GM23248 (cell line): Measurements from ENCODE around the gene DYNLT5. TPM values are rescaled to one million over a fixed set of nuclear protein-coding genes. Genes with fewer than 3 reads are reported as not detected.

Experiments
- DNase-seq: peaks from one replicate; pipeline ENCODE4 v3.0.0-alpha.2; 2015
- H2AFZ ChIP-seq: fragments of 200-600 bp; sonication (generic); 2 replicates; pipeline ENCODE4 v1.6.1; 2016; ENCODE audit warnings: antibody characterized with exemption
- H3F3A ChIP-seq: fragments of 200-600 bp; sonication (generic); 2 replicates; pipeline ENCODE4 v1.6.1; 2016; ENCODE audit warnings: mild to moderate bottlenecking, antibody characterized with exemption, mixed run types; ENCODE audit not compliant: insufficient read depth
- H3K27ac ChIP-seq: fragments of 200-600 bp; sonication (generic); 2 replicates; pipeline ENCODE4 v1.5.1; 2016; ENCODE audit warnings: mild to moderate bottlenecking
- H3K27me3 ChIP-seq: fragments of 200-600 bp; sonication (generic); replicated peaks from 2 replicates; pipeline ENCODE4 v1.6.1; 2016; ENCODE audit warnings: mild to moderate bottlenecking; ENCODE audit not compliant: insufficient read depth
- H3K36me3 ChIP-seq: fragments of 200-600 bp; sonication (generic); 2 replicates; pipeline ENCODE4 v1.6.1; 2016; ENCODE audit warnings: low read depth, mild to moderate bottlenecking
- H3K4me1 ChIP-seq: fragments of 200-600 bp; sonication (generic); 2 replicates; pipeline ENCODE4 v1.6.1; 2016; ENCODE audit warnings: mild to moderate bottlenecking; ENCODE audit not compliant: insufficient read depth
- H3K4me2 ChIP-seq: fragments of 200-600 bp; sonication (generic); one replicate; pipeline ENCODE4 v1.6.1; 2016; ENCODE audit warnings: mild to moderate bottlenecking; ENCODE audit not compliant: unreplicated experiment
- H3K4me3 ChIP-seq: fragments of 200-600 bp; sonication (generic); 2 replicates; pipeline ENCODE4 v1.5.1; 2016; ENCODE audit warnings: mild to moderate bottlenecking
- H3K79me2 ChIP-seq: fragments of 200-600 bp; sonication (generic); 2 replicates; pipeline ENCODE4 v1.6.1; 2016; ENCODE audit warnings: mild to moderate bottlenecking; ENCODE audit not compliant: insufficient read depth
- H3K9ac ChIP-seq: fragments of 200-600 bp; sonication (generic); 2 replicates; pipeline ENCODE4 v1.6.1; 2016; ENCODE audit warnings: mild to moderate bottlenecking
- H3K9me2 ChIP-seq: fragments of 200-600 bp; sonication (generic); 2 replicates; pipeline ENCODE4 v1.6.1; 2016; ENCODE audit warnings: mixed run types, mild to moderate bottlenecking, moderate library complexity; ENCODE audit not compliant: insufficient read depth
- H3K9me3 ChIP-seq: fragments of 200-600 bp; sonication (generic); one replicate; pipeline ENCODE4 v1.6.1; 2017; ENCODE audit warnings: low read depth
- H4K20me1 ChIP-seq: fragments of 200-600 bp; sonication (generic); 2 replicates; pipeline ENCODE4 v1.6.0; 2016; ENCODE audit not compliant: insufficient read depth
- EZH2 ChIP-seq: fragments of 200-600 bp; sonication (generic); IDR thresholded peaks from 2 replicates; pipeline ENCODE4 v1.6.1; 2018; ENCODE audit warnings: antibody characterized with exemption, mild to moderate bottlenecking; ENCODE audit not compliant: insufficient read depth, poor library complexity, severe bottlenecking
- EZH2phosphoT487 ChIP-seq: fragments of 200-600 bp; sonication (generic); IDR thresholded peaks from 2 replicates; pipeline ENCODE4 v1.6.1; 2018; ENCODE audit warnings: antibody characterized with exemption, moderate library complexity, mild to moderate bottlenecking, low read depth; ENCODE audit not compliant: insufficient read depth
- WGBS, 2 experiments: methylation state at CpG; one replicate each; pipeline ENCODE4 v1.1.6; 2015 to 2017; ENCODE audit warnings: low lambda C conversion rate in 2 of 2, low coverage in 1 of 2; ENCODE audit errors: missing lambda C conversion rate in 2 of 2; 5-methylcytosine and 5-hydroxymethylcytosine counted together
- in situ Hi-C: fragments of 300-500 bp; cut with MboI; formaldehyde crosslinking; loops from 2 replicates; pipeline ENCODE4 v1.15.0; 2020
- polyA plus RNA-seq: library from polyadenylated mRNA; unstranded; fragments of >200 nt; fragmentation: Nextera tagmentation; extraction: Ambion mirVana; gene quantifications from 2 replicates; pipeline ENCODE4 v1.2.1, GENCODE V29; 2016
- total RNA-seq: library from RNA; depleted of rRNA; stranded (reverse); fragments of >200 nt; shearing (Covaris generic); gene quantifications from 2 replicates; pipeline ENCODE4 v1.2.3, GENCODE V29; 2014

DYNLT5 gene
- total and polyA plus RNA-seq, 2 experiments from 2014 or later = 2.3 to 3.0 TPM

DNA sequence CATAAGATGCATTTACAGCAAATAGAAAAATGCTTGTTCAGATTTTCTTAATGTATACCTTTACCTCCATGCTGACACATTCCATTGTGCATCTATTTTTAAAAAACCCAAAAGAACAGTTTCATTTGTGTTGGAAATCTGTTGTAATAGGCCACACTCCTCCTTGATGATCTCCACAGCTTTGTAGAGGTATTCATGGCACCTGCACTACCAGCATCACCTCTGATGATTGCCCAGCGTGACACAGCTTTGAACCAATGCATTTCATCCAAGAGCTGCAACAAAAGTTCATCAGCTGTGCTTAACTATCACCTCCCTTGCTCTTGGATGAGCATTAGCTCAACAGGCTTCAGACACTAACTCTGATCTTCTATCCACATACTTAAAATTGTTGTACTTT lies 8.2 kb downstream of the DYNLT5 start:
- Histone ChIP-seq H2AFZ (no peak overlapping the region), H3K36me3 (no peaks in the 10 kb centered on the region), H3K9ac (no peak overlapping the region), H3K79me2 (no peaks in the 10 kb centered on the region), H4K20me1 (no peaks in the 10 kb centered on the region), H3K27me3 (no peaks in the 10 kb centered on the region), H3F3A (peaks cover 9% of the 10 kb centered on the region), H3K9me2 (no peaks in the 10 kb centered on the region), H3K9me3 (no peaks in the 10 kb centered on the region), H3K4me2 (no peak overlapping the region), H3K4me3 (no peak overlapping the region), H3K4me1 (no peaks in the 10 kb centered on the region), H3K27ac (no peak overlapping the region)
- in situ Hi-C loops = loop anchor here (5.0 kb wide), 1 partner anchor 387 kb away; no protein-coding TSS in a partner anchor
- WGBS, 2 experiments = 85 to 90% methylated on average over 1 of the region's 1 CpG
- no peak for DNase-seq
- TF ChIP-seq EZH2phosphoT487 (no peak), EZH2 (no peak)

DNA sequence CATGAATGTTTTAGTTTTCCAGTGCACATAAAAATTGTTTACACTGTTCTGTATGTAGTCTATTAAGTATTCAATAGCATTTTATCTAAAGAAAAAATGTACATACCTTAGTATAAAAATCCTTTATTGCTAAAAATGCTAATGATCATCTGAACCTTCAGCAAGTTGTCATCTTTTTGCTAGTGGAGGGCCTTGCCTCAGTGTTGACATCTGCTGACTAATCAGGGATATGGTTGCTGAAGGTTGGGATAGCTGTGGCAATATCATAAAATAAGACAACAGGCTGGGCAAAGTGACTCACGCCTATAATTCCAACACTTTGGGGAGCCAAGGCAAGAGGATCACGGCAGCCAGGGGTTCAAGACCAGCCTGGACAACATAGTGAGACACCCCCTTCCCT lies 9.0 kb downstream of the DYNLT5 start:
- Histone ChIP-seq H3K9me2 (no peaks in the 10 kb centered on the region), H3K4me3 (no peak overlapping the region), H4K20me1 (no peaks in the 10 kb centered on the region), H3K4me2 (no peak overlapping the region), H3K27ac (no peak overlapping the region), H3K36me3 (no peaks in the 10 kb centered on the region), H3K9ac (no peak overlapping the region), H2AFZ (no peak overlapping the region), H3K4me1 (no peaks in the 10 kb centered on the region), H3K9me3 (no peaks in the 10 kb centered on the region), H3F3A (peaks cover 9% of the 10 kb centered on the region), H3K27me3 (no peaks in the 10 kb centered on the region), H3K79me2 (no peaks in the 10 kb centered on the region)
- WGBS, 2 experiments = 66 to 79% methylated on average over 2 of the region's 2 CpGs
- in situ Hi-C loops = loop anchor here (5.0 kb wide), 1 partner anchor 386 kb away; no protein-coding TSS in a partner anchor
- DNase-seq = peak; percentile 57
- TF ChIP-seq EZH2phosphoT487 (no peak), EZH2 (no peak)

DNA sequence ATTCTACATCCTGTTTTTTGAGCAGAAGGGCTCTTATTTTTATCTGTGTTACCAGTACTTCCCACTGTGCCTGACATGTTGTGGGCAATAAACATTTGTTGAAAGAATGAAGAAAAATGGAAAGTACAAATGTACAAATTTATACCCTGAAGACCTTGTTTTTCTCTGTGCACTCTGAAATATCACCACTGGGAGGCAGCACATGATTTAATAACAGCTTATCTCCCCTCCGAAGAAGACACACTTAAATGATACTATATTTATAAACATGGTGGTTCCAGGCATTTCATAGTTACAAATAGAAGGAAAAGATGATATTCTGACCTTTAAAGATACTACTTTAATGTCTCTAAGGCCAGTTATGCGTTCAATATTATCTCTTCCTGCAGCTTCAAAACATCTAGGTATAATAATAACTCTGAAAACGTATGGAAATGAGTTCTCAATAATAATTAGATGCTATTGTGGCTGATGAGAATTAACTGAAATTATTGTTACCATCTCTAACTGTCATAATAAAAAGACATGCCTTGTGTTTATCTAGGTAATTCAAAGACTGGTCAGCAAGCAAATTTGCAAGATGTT lies 12.8 kb downstream of the DYNLT5 start:
- no peak for TF ChIP-seq EZH2phosphoT487
- H3K4me1 ChIP-seq = no peaks in the 10 kb centered on the region
- no peaks in the 10 kb centered on the region for H4K20me1 ChIP-seq
- no peaks in the 10 kb centered on the region for H3K36me3 ChIP-seq
- H3K27me3 ChIP-seq = no peaks in the 10 kb centered on the region
- H3K4me3 ChIP-seq = no peak overlapping the region
- H2AFZ ChIP-seq = 0 out of 2 replicates have a peak overlapping the region, but pooled peaks have one; percentile 52
- H3K9ac ChIP-seq = no peak overlapping the region
- 33 to 37% methylated on average over 3 of the region's 3 CpGs for WGBS, 2 experiments
- in situ Hi-C loops = loop anchor here (5.0 kb wide), 1 partner anchor 382 kb away; no protein-coding TSS in a partner anchor
- H3K79me2 ChIP-seq = no peaks in the 10 kb centered on the region
- no peaks in the 10 kb centered on the region for H3K9me2 ChIP-seq
- DNase-seq = peak; percentile 69
- peaks cover 9% of the 10 kb centered on the region for H3F3A ChIP-seq
- H3K4me2 ChIP-seq = no peak overlapping the region
- H3K27ac ChIP-seq = no peak overlapping the region
- no peaks in the 10 kb centered on the region for H3K9me3 ChIP-seq

- Histone ChIP-seq H3K4me1 (no peaks in the 10 kb centered on the region), H3K27ac (no peak overlapping the region), H3K4me3 (no peak overlapping the region), H3K9me2 (no peaks in the 10 kb centered on the region), H2AFZ (no peak overlapping the region), H3F3A (no peaks in the 10 kb centered on the region), H3K79me2 (no peaks in the 10 kb centered on the region), H3K9me3 (no peaks in the 10 kb centered on the region), H3K9ac (no peak overlapping the region), H3K27me3 (no peaks in the 10 kb centered on the region), H4K20me1 (no peaks in the 10 kb centered on the region), H3K4me2 (no peak overlapping the region), H3K36me3 (no peaks in the 10 kb centered on the region)
- TF ChIP-seq EZH2 (no peak), EZH2phosphoT487 (no peak)
- in situ Hi-C loops = no loop called here
- DNase-seq = no peak
Measured at GRCh38 chr1:66767626-66768025, 15.4 kb downstream of the DYNLT5 start.

GRCh38 chr1:66768965-66769364 lies 16.7 kb downstream of the DYNLT5 start:
- Histone ChIP-seq H3K4me1 (no peaks in the 10 kb centered on the region), H3K4me3 (no peak overlapping the region), H3K9me2 (no peaks in the 10 kb centered on the region), H3K9ac (no peak overlapping the region), H3K27ac (no peak overlapping the region), H3K27me3 (no peaks in the 10 kb centered on the region), H3K4me2 (no peak overlapping the region), H3K9me3 (no peaks in the 10 kb centered on the region), H2AFZ (no peak overlapping the region), H3F3A (no peaks in the 10 kb centered on the region), H3K79me2 (no peaks in the 10 kb centered on the region), H3K36me3 (no peaks in the 10 kb centered on the region), H4K20me1 (no peaks in the 10 kb centered on the region)
- WGBS, 2 experiments = 94 to 96% methylated on average over 1 of the region's 1 CpG
- in situ Hi-C loops = no loop called here
- TF ChIP-seq EZH2 (no peak), EZH2phosphoT487 (no peak)
- DNase-seq = no peak
